ENCODE measurements around the gene CLK2. TPM values are rescaled to one million over a fixed set of nuclear protein-coding genes. Genes with fewer than 3 reads are reported as not detected.

Gene CLK2
- polyA plus RNA-seq, 1 donor from 2014 or later: 44.4 TPM

DNA sequence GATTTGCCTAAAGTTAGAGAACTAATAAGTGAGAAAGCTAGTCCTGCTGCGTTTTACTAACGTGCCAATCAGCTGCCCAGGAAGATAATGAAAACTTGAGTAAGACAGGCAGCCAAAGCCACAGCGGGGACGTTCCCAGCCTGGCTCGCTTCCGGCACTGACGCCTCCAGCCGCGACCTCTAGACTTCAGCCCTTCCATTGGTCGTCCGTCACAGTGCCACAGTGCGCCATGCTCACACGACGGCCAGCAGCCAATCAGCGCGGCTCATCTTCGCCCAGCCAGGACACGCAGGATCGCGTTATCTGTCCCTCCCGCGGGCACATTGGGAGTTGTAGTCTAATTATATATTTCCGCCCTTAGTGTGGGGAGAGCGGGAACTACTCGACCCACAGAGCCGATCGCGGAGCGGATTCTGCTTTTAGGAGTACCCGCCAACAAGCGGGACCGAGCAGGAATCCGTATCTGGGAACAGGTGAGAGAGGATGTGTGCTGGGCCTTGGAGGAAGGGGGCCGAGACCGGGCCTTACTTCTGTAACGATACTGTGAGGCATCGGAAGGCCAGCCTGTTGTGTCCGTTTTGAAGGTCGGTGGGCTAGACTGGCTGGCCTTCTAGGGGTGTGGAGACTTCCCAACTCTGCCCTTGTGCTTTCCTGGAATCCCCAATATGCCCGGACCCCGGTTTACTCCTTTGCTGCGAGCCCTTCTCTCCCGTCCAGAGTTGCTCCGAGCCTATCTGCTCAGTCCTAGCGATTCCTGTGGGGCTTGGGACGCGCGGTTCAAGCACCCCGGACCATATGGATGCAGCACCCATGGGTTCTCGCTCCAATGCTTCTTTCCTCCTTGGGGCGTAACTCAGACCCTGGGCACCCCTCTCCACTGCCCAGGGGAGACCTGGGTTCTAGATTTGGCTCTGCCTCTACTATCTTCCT lies 35.5 kb upstream of the CLK2 start, which contains the start of gene FDPS:
TSS of gene FDPS (plus strand) at position 374 of the 930 bp plus-strand sequence. CDS start 924 bp downstream, outside the sequence.
- H3K9me2 ChIP-seq (ENCODE audit: insufficient read depth, low read length): no peaks in the 10 kb centered on the region
- H3K36me3 ChIP-seq (ENCODE audit: insufficient read depth, low read length): no peaks in the 10 kb centered on the region
- H3K27ac ChIP-seq (ENCODE audit: low read length): peak within 1 kb of the TSS; percentile 93
- TF ChIP-seq POLR2AphosphoS5 (IDR thresholded peaks at IDR 0.05) (peak; percentile 72), SMC3 (conservative IDR thresholded peaks at IDR 0.05; ENCODE audit: poor library complexity) (peak; percentile 25), MXI1 (conservative IDR thresholded peaks at IDR 0.05; ENCODE audit: poor library complexity, severe bottlenecking) (peak; percentile 77), EP300 (conservative IDR thresholded peaks at IDR 0.05; ENCODE audit: poor library complexity, severe bottlenecking) (peak; percentile 85), RAD21 (conservative IDR thresholded peaks at IDR 0.05) (no peak), TAF1 (IDR thresholded peaks at IDR 0.05; ENCODE audit: low read depth) (peak; percentile 50), REST (IDR thresholded peaks at IDR 0.05; ENCODE audit: borderline replicate concordance) (peak; percentile 58), EZH2 (IDR thresholded peaks at IDR 0.05; ENCODE audit: borderline replicate concordance, insufficient read depth, low read length, poor library complexity, severe bottlenecking) (no peak)
- TF ChIP-seq, protein P1, sequence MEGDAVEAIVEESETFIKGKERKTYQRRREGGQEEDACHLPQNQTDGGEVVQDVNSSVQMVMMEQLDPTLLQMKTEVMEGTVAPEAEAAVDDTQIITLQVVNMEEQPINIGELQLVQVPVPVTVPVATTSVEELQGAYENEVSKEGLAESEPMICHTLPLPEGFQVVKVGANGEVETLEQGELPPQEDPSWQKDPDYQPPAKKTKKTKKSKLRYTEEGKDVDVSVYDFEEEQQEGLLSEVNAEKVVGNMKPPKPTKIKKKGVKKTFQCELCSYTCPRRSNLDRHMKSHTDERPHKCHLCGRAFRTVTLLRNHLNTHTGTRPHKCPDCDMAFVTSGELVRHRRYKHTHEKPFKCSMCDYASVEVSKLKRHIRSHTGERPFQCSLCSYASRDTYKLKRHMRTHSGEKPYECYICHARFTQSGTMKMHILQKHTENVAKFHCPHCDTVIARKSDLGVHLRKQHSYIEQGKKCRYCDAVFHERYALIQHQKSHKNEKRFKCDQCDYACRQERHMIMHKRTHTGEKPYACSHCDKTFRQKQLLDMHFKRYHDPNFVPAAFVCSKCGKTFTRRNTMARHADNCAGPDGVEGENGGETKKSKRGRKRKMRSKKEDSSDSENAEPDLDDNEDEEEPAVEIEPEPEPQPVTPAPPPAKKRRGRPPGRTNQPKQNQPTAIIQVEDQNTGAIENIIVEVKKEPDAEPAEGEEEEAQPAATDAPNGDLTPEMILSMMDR (IDR thresholded peaks at IDR 0.05; ENCODE audit: poor library complexity, severe bottlenecking): no peak
- no peaks in the 10 kb centered on the region for H3F3A ChIP-seq (ENCODE audit: insufficient read depth, low read length, poor library complexity, severe bottlenecking)
- H3K9me3 ChIP-seq (ENCODE audit: low read length): no peaks in the 10 kb centered on the region
- no peaks in the 10 kb centered on the region for H3K27me3 ChIP-seq (ENCODE audit: insufficient read depth, low read depth, low read length)
- H2AFZ ChIP-seq (ENCODE audit: low read depth, low read length): peak within 1 kb of the TSS; percentile 61
- H3K4me3 ChIP-seq (ENCODE audit: low read length): peak within 1 kb of the TSS; percentile 88
- H3K9ac ChIP-seq (ENCODE audit: low read length): peak within 1 kb of the TSS; percentile 91
- peaks cover 23% of the 10 kb centered on the region for H3K79me2 ChIP-seq (replicated peaks; ENCODE audit: insufficient read depth, low read length)
- H4K20me1 ChIP-seq (ENCODE audit: insufficient read depth): no peaks in the 10 kb centered on the region
- H3K4me2 ChIP-seq (ENCODE audit: low read length): peak within 1 kb of the TSS; percentile 90

DNA sequence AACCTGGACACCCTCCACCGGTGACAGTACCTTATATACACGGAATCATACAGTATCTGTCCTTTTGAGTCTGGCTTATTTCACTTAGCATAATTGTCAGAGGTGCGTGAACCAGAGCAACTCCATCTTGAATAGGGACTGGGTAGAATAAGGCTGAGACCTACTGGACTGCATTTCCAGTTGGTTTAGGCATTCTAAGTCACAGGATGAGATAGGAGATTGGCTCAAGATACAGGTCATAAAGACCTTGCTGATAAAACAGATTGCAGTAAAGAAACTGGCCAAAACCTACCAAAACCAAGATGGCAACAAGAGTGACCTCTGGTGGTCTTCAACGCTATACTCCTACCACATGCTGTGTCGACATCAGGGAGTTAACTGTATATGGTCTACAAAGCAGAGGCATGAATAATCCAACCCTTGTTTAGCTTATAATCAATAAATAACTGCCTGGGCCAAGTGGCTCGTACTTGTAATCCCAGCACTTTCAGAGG lies 34.0 kb upstream of the CLK2 start:
- peaks cover 23% of the 10 kb centered on the region for H3K79me2 ChIP-seq (replicated peaks; ENCODE audit: insufficient read depth, low read length)
- H2AFZ ChIP-seq (ENCODE audit: low read depth, low read length): no peak overlapping the region
- no peaks in the 10 kb centered on the region for H3K27me3 ChIP-seq (ENCODE audit: insufficient read depth, low read depth, low read length)
- peak overlapping the region; percentile 93 for H3K27ac ChIP-seq (ENCODE audit: low read length)
- no peak overlapping the region for H3K4me2 ChIP-seq (ENCODE audit: low read length)
- no peaks in the 10 kb centered on the region for H3K9me3 ChIP-seq (ENCODE audit: low read length)
- H3K9me2 ChIP-seq (ENCODE audit: insufficient read depth, low read length): no peaks in the 10 kb centered on the region
- no peaks in the 10 kb centered on the region for H4K20me1 ChIP-seq (ENCODE audit: insufficient read depth)
- no peaks in the 10 kb centered on the region for H3F3A ChIP-seq (ENCODE audit: insufficient read depth, low read length, poor library complexity, severe bottlenecking)
- H3K36me3 ChIP-seq (ENCODE audit: insufficient read depth, low read length): no peaks in the 10 kb centered on the region
- no peak overlapping the region for H3K4me3 ChIP-seq (ENCODE audit: low read length)
- TF ChIP-seq EP300 (conservative IDR thresholded peaks at IDR 0.05; ENCODE audit: poor library complexity, severe bottlenecking) (no peak), EZH2 (IDR thresholded peaks at IDR 0.05; ENCODE audit: borderline replicate concordance, insufficient read depth, low read length, poor library complexity, severe bottlenecking) (no peak), POLR2AphosphoS5 (IDR thresholded peaks at IDR 0.05) (no peak), MXI1 (conservative IDR thresholded peaks at IDR 0.05; ENCODE audit: poor library complexity, severe bottlenecking) (no peak), TAF1 (IDR thresholded peaks at IDR 0.05; ENCODE audit: low read depth) (no peak), RAD21 (conservative IDR thresholded peaks at IDR 0.05) (peak; percentile 43), REST (IDR thresholded peaks at IDR 0.05; ENCODE audit: borderline replicate concordance) (no peak), SMC3 (conservative IDR thresholded peaks at IDR 0.05; ENCODE audit: poor library complexity) (peak; percentile 45)
- TF ChIP-seq, protein P1 (IDR thresholded peaks at IDR 0.05; ENCODE audit: poor library complexity, severe bottlenecking): peak; percentile 51
- no peak overlapping the region for H3K9ac ChIP-seq (ENCODE audit: low read length)
